GM12865 (cell line): ENCODE data around the gene LTA.

Experiments used
- DNase-seq: peaks from one replicate; pipeline ENCODE4 v3.0.0; 2010; ENCODE audit warnings: low read depth
- H3K4me3 ChIP-seq: 2 replicates; pipeline ENCODE4 v1.5.1; 2011; ENCODE audit warnings: mild to moderate bottlenecking, low read depth, low read length, control low read depth
- TF ChIP-seq, protein P1 (sequence below): IDR thresholded peaks from 2 replicates; pipeline ENCODE4 v1.5.1; 2011; ENCODE audit warnings: low read length, control low read depth, low read depth, inconsistent platforms; ENCODE audit not compliant: insufficient read depth; ENCODE audit errors: missing control alignments

LTA gene, protein sequence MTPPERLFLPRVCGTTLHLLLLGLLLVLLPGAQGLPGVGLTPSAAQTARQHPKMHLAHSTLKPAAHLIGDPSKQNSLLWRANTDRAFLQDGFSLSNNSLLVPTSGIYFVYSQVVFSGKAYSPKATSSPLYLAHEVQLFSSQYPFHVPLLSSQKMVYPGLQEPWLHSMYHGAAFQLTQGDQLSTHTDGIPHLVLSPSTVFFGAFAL

DNA sequence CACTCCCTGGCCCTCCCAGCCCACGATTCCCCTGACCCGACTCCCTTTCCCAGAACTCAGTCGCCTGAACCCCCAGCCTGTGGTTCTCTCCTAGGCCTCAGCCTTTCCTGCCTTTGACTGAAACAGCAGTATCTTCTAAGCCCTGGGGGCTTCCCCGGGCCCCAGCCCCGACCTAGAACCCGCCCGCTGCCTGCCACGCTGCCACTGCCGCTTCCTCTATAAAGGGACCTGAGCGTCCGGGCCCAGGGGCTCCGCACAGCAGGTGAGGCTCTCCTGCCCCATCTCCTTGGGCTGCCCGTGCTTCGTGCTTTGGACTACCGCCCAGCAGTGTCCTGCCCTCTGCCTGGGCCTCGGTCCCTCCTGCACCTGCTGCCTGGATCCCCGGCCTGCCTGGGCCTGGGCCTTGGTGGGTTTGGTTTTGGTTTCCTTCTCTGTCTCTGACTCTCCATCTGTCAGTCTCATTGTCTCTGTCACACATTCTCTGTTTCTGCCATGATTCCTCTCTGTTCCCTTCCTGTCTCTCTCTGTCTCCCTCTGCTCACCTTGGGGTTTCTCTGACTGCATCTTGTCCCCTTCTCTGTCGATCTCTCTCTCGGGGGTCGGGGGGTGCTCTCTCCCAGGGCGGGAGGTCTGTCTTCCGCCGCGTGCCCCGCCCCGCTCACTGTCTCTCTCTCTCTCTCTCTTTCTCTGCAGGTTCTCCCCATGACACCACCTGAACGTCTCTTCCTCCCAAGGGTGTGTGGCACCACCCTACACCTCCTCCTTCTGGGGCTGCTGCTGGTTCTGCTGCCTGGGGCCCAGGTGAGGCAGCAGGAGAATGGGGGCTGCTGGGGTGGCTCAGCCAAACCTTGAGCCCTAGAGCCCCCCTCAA lies at the start of gene LTA:
LTA (plus strand) TSS at position 249 of the 871 bp plus-strand sequence; CDS start at position 703, 454 bp downstream.
- DNase-seq: peak; percentile 78
- peak within 1 kb of the TSS; percentile 73 for H3K4me3 ChIP-seq
- TF ChIP-seq, protein P1, sequence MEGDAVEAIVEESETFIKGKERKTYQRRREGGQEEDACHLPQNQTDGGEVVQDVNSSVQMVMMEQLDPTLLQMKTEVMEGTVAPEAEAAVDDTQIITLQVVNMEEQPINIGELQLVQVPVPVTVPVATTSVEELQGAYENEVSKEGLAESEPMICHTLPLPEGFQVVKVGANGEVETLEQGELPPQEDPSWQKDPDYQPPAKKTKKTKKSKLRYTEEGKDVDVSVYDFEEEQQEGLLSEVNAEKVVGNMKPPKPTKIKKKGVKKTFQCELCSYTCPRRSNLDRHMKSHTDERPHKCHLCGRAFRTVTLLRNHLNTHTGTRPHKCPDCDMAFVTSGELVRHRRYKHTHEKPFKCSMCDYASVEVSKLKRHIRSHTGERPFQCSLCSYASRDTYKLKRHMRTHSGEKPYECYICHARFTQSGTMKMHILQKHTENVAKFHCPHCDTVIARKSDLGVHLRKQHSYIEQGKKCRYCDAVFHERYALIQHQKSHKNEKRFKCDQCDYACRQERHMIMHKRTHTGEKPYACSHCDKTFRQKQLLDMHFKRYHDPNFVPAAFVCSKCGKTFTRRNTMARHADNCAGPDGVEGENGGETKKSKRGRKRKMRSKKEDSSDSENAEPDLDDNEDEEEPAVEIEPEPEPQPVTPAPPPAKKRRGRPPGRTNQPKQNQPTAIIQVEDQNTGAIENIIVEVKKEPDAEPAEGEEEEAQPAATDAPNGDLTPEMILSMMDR: no peak

DNA sequence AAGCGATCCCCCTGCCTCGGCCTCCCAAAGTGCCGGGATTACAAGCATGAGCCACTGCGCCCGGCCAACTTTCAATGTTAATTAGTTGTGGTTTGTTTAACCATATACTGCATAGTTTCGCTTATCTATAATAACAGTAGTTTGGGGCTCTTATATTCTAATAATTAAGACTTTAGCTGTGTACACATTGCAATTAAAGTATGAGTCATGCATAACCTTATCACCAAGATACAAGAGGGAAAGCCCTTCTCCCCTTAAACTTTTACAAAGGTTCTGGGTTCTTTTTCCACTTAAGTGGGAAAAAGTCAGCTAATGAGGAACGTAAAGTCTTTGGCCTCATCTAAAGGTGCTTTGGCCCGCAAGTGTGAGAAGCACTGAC lies 46.5 kb upstream of the LTA start:
- TF ChIP-seq, protein P1: no peak
- no peak for DNase-seq
- H3K4me3 ChIP-seq: no peak overlapping the region

DNA sequence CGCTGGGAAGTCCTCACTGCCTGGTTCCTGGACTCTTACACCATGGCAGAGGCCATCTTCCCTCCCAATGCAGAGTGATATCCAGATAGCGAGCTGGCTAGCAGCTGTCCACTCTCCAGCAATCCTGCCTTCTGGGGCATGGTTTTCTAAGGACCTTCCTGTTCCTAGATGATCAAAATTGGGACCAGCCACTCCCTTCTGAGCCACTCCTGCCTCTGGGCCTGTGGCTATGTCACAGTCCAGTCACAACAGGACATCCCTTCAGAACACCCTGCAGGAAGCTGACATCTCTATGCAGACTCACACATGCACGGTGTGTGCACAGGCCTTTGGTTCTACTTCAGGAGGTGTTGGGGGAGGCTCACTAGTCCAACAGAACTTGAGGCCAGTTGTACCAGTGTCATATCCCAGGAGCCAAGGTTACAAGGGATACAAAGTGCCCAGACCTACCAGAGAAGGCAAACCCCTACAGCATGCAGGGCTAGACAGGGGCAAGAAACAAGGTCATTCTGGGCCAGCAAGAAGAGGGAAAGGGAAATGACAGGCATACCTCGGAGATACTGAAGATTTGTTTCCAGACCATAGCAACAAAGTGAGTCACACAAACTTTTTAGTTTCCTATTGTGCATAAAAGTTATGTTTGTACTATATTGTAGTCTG lies 46.0 kb upstream of the LTA start:
- TF ChIP-seq, protein P1: no peak
- DNase-seq: no peak
- H3K4me3 ChIP-seq: no peak overlapping the region

DNA sequence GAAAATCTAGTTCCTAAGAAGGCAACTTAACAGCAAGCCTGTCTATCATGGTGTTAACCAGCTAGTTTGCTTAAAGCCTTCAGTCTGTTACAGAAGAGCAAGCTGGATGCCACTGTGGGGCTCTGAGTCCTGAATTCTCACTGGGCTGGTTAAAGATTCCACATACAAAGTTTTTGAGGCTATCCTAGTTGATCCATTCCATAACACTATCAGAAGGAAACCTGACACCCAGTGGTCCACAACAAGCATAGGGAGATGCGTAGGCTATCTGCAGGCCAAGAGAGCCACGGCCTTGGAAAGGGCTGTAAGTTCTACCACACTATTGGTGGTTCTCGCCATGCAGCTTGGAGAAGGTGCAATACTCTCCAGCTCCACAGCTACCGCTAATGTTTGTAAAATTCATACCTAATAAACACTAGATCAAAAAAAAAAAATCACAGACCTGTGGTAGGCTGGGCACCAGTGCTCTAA lies 43.7 kb upstream of the LTA start:
- no peak overlapping the region for H3K4me3 ChIP-seq
- TF ChIP-seq, protein P1: no peak
- DNase-seq: no peak

DNA sequence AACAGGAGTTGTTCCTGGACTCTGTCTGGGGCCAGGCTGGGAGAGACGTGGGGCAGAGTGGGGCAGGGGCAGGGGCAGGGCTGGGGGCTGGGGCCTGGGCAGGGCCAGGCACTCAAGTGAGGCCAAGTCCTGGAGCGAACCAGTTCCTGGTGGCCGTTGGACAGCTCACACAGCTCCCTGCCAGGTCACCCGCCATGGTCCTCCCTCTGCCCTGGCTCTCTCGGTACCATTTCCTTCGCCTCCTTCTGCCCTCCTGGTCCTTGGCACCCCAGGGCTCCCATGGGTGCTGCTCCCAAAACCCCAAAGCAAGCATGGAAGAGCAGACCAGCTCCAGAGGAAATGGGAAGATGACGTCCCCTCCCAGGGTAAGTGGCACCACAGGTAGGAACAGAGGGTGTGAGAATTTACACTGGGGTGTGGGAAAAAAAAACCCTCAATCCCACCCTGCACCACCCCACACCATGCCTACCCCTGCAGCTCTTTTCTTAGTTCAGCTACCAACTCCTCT lies 43.2 kb upstream of the LTA start, which contains the start of gene MCCD1:
MCCD1 (plus strand) TSS at position 142 of the 508 bp plus-strand sequence; CDS start at position 195, 53 bp downstream.
- DNase-seq: no peak
- TF ChIP-seq, protein P1: no peak

DNA sequence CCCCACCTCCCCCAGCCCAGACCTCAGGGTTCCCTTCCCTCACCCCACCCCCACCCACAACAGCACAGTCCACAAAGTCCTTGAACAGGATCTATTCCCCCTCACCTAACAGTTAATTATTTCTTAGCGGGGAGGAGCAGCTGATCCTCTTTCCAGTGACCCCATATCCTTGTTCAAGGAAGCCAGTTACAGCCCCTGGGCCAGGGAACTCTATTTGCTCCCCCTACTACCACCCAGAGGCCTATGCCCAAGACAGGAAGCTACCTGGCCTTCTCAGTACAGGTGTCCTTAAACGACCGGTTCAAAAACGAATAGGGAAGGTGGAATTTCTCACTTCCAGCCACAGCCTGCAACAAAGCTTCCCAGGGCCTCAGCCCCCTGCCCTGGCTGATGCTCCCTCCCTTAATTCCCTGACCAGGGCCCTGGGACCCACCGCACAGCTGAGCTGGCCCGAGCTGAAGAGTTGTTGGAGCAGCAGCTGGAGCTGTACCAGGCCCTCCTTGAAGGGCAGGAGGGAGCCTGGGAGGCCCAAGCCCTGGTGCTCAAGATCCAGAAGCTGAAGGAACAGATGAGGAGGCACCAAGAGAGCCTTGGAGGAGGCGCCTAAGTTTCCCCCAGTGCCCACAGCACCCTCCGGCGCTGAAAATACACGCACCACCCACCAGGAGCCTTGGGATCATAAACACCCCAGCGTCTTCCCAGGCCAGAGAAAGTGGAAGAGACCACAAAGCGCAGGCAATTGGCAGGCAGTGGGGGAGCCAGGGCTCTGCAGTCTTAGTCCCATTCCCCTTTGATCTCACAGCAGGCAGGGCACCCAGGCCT lies 42.5 kb upstream of the LTA start:
- TF ChIP-seq, protein P1: no peak
- no peak for DNase-seq
- H3K4me3 ChIP-seq: no peak overlapping the region

More for the DNA sequence above, 43.2 kb upstream of the LTA start, which contains the start of gene MCCD1:
- no peak within 1 kb of the TSS for H3K4me3 ChIP-seq
